ENCODE results near the gene LIMCH1.
A peak's percentile ranks its signal among the peaks of the same experiment; 100 is the strongest.
"Not testable (repeated sequence)": the region's sequence is repeated elsewhere in the genome, so short reads cannot be mapped to it uniquely, and the experiment has no call there.

LIMCH1 gene

GRCh38 chr4:41642746-41643145 lies 104.8 kb downstream of the LIMCH1 start:
- DNase-seq (ENCODE audit: low read depth in 2 of 2, low spot score in 1 of 2): not testable (repeated sequence)

- no peak for DNase-seq (ENCODE audit: low read depth in 2 of 2, low spot score in 1 of 2)
These were observed 105.4 kb downstream of the LIMCH1 start for GRCh38 chr4:41643331-41643730.

GRCh38 chr4:41644288-41644914 lies 106.4 kb downstream of the LIMCH1 start:
- no peak for DNase-seq (ENCODE audit: low read depth in 2 of 2, low spot score in 1 of 2)

- no peak for DNase-seq (ENCODE audit: low read depth in 2 of 2, low spot score in 1 of 2)
These were observed 106.9 kb downstream of the LIMCH1 start for GRCh38 chr4:41644915-41645295.

- no peak for DNase-seq (ENCODE audit: low read depth in 2 of 2, low spot score in 1 of 2)
These were observed 107.9 kb downstream of the LIMCH1 start for GRCh38 chr4:41645728-41646390.

GRCh38 chr4:41646862-41647261 lies 108.9 kb downstream of the LIMCH1 start:
- DNase-seq (ENCODE audit: low read depth in 2 of 2, low spot score in 1 of 2): no peak

- no peak for DNase-seq (ENCODE audit: low read depth in 2 of 2, low spot score in 1 of 2)
These were observed 109.4 kb downstream of the LIMCH1 start for GRCh38 chr4:41647383-41647782.

GRCh38 chr4:41651150-41651549 lies 113.2 kb downstream of the LIMCH1 start:
- not testable (repeated sequence) for DNase-seq (ENCODE audit: low read depth in 2 of 2, low spot score in 1 of 2)

GRCh38 chr4:41652971-41653370 lies 115.0 kb downstream of the LIMCH1 start:
- DNase-seq (ENCODE audit: low read depth in 2 of 2, low spot score in 1 of 2): no peak

- DNase-seq (ENCODE audit: low read depth in 2 of 2, low spot score in 1 of 2): no peak
These were observed 115.6 kb downstream of the LIMCH1 start for GRCh38 chr4:41653523-41653922.

GRCh38 chr4:41655177-41655576 lies 117.2 kb downstream of the LIMCH1 start:
- no peak for DNase-seq (ENCODE audit: low read depth in 2 of 2, low spot score in 1 of 2)

GRCh38 chr4:41656106-41656505 lies 118.1 kb downstream of the LIMCH1 start:
- DNase-seq (ENCODE audit: low read depth in 2 of 2, low spot score in 1 of 2): no peak

- no peak for DNase-seq (ENCODE audit: low read depth in 2 of 2, low spot score in 1 of 2)
These were observed 118.9 kb downstream of the LIMCH1 start for GRCh38 chr4:41656572-41657520.

GRCh38 chr4:41657561-41657960 lies 119.6 kb downstream of the LIMCH1 start:
- no peak for DNase-seq (ENCODE audit: low read depth in 2 of 2, low spot score in 1 of 2)

- DNase-seq (ENCODE audit: low read depth in 2 of 2, low spot score in 1 of 2): no peak
These were observed 120.2 kb downstream of the LIMCH1 start for GRCh38 chr4:41658163-41658562.

- no peak for DNase-seq (ENCODE audit: low read depth in 2 of 2, low spot score in 1 of 2)
These were observed 122.4 kb downstream of the LIMCH1 start for GRCh38 chr4:41660352-41660751.

GRCh38 chr4:41661442-41662076 lies 123.6 kb downstream of the LIMCH1 start:
- peak in 1 of 2 donors; percentile 6 for DNase-seq (ENCODE audit: low read depth in 2 of 2, low spot score in 1 of 2)

GRCh38 chr4:41665636-41666207 lies 127.8 kb downstream of the LIMCH1 start:
- no peak for DNase-seq (ENCODE audit: low read depth in 2 of 2, low spot score in 1 of 2)

GRCh38 chr4:41668024-41668423 lies 130.1 kb downstream of the LIMCH1 start:
- no peak for DNase-seq (ENCODE audit: low read depth in 2 of 2, low spot score in 1 of 2)

GRCh38 chr4:41670530-41670929 lies 132.6 kb downstream of the LIMCH1 start:
- DNase-seq (ENCODE audit: low read depth in 2 of 2, low spot score in 1 of 2): no peak

- no peak for DNase-seq (ENCODE audit: low read depth in 2 of 2, low spot score in 1 of 2)
These were observed 133.0 kb downstream of the LIMCH1 start for GRCh38 chr4:41670982-41671381.

Data from stimulated activated CD8-positive, alpha-beta memory T cell treated with anti-CD3 and anti-CD28 coated beads, Interleukin-4, amount 100 ng/mL, for 4 hours (primary cell).